GM20431 (cell line): ENCODE results near the gene FHL5.
"Not testable (repeated sequence)": the region's sequence is repeated elsewhere in the genome, so short reads cannot be mapped to it uniquely, and the experiment has no call there.

Source experiments
- in situ Hi-C: fragments of 300-500 bp; cut with MseI, MboI; formaldehyde crosslinking; loops from one replicate; pipeline ENCODE4 v1.15.0; 2020; ENCODE audit warnings: low sequenced_read_pairs; ENCODE audit not compliant: unreplicated experiment

Gene FHL5, protein sequence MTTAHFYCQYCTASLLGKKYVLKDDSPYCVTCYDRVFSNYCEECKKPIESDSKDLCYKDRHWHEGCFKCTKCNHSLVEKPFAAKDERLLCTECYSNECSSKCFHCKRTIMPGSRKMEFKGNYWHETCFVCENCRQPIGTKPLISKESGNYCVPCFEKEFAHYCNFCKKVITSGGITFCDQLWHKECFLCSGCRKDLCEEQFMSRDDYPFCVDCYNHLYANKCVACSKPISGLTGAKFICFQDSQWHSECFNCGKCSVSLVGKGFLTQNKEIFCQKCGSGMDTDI

DNA sequence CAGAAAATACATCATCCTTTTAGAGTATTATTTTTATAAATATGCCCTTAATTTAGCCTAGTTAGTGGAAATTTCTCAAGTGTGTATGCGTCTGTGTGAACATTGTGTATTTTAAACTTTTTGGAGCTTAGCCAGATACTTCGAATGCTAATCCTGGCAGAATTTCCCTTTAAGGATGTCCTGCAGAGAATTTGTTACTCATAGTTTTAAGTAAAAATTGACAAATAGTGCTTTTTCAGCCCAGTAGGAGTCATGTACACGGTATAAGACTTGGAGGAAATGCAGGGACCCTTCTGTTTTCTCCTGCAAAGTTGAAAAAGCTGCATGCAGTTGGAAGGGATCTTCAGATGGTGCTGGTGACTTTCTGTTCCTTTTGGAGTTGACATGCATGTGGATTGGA is at the start of gene FHL5:
Gene FHL5, plus strand, starts transcription at position 243 of the 400 bp plus-strand sequence. CDS start 40,486 bp downstream, outside the sequence.
- in situ Hi-C loops, result no loop called here

DNA sequence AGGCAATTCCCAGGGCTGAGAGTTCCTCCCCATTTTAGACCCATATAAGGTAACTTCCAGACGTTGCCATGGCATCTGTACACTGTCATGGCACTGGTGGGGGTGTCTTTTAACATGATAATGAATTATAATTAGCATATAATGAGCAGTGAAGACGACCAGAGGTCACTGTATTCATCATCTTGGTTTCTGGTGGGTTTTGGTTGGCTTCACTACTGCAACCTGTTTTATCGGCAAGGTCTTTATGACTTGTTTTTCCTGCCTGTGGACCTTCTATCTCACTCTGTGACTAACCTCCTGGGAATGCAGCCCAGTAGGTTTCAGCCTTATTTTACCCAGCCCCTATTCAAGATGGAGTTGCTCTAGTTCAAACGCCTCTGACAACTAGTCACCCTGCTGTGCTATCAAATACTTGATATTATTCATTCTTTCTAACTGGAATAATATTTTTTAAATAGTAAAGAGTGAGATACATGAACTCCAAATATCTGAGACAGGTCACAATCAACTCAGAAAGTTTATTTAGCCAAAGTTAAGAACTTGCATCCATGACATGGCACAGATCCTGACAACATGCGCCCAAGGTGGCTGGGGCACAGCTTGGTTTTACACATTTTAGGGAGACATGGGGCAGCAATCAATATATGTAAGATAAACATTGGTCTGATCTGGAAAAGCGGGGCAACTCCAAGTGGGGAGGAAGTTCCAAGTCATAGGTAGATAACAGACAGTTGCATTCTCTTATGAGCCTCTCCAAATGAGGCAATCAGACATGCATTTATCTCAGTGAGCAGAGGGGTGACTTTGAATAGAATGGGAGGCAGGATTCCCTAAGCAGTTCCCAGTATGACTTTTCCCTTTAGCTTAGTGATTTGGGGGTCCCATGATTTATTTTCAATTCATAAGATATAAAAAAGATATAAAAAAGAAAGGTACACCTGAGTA is 42.5 kb upstream of the FHL5 start:
- in situ Hi-C loops, result no loop called here

DNA sequence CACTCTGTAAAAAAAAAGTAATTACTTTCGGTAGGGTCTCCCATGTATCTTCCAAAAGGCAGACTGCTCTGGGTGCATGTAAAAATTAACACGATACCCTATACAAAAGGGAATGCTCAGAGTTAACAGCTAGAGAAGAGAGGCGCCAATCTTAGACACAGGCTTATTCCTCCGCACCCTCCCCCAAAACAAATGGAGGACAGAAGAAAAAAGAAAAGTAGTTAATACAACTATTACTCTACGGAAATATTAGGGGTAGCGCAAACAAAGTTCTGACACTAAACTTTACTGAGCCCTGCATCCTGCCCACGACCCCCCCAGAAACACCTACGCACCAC is 41.7 kb upstream of the FHL5 start:
- in situ Hi-C loops, result no loop called here

DNA sequence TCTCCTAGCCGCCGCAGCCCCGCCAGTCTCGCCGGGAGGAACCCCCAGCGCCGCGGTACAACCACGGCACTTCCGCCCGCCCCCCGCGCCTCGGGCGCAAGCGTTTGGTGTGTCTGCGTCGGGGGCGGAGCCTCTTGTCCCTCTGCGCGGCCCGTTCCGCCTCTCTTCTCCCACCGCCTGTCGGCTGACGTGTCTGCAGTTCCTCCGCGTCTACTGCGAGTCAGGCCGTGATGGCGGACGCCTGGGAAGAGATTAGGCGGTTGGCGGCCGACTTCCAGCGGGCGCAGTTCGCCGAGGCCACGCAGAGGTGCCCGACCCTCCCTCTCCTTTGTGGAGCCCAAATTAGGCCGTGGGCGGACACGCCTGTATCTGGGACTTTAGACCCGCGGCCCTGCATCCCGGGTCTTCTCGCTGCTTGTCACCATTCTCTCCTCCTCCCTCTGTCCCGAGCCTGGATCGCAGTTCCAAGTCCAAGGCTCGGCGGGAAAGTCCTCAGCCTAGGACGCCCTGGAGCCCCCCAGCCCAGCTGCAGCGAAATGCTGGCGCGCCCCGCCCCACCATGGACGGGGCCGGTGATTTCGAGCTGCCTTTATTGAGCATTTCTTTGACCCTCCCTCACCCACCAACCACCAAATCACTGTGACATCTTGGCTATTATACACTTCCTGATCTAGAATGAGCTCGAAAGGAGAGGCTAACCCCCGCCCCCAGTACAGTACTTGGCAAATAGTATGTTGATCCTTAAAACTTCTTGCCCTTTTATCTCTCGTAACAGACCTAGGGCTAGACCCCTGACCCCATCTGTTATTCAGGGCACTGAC is 41.1 kb upstream of the FHL5 start, which contains the start of gene UFL1:
Gene UFL1, plus strand, starts transcription at position 163 of the 821 bp plus-strand sequence. Its CDS starts 68 bp downstream, at position 231.
- in situ Hi-C loops, result no loop called here

DNA sequence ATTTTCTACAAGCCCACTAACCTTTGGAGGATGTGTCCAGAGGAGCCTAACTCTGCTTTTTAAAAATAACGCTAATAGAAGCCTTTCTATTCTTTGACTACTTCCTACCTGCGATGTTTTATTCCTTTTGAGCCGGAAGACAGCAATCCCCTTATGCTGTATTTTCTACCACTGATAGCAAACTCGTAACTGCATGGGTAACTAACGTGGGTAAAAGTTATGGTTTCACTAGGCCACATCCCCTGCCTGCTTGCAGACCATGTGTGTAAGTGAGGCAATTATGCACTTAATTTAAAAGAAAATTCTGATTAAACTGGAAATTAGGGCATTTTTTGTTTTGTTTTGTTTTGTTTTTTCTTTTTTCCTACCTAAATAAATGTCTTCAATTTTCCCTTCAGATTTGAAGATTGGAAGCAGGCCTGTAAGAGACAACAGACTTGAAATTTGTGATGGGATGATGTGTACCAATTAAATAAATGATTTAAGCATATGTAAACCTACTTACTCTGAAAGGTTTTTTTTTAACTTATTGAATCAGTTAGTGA is 40.4 kb upstream of the FHL5 start:
- in situ Hi-C loops, result no loop called here

DNA sequence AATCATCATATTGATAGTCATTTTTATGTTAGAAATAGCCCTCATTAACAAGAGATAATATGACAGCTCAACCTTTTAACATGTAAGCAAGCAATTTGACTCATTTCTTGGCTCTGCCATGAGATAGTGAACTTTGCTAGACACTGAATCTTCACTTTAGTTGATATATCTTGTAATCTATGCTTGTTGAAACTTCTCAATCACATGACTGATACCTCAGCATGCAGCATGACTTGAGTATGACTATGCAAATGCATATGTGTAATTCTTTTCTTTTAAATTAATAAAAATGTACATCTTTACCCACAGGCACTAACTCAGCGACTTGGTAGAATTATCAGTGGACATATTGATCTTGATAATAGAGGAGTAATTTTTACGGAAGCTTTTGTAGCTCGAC is 34.7 kb upstream of the FHL5 start:
- in situ Hi-C loops, result loop anchor here (25.0 kb wide), 1 partner anchor 534 kb away; no protein-coding TSS in a partner anchor

DNA sequence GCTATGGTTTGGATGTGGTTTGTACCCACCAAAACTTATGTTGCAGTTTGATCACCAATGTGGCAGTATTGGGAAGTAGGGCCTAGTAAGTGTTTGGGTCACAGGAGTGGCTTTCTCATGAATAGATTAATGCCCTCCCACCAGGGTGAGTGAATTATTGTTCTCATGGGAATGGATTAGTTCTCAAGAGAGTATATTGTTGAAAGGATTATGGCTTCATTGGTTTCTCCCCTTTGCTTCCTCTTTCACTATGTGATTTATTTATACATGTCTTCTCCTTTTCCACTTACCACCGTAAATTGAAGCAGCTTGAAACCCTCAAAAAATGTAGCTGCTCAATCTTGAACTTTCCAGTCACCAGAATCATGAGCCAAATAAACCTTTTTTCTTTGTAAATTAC is 30.5 kb upstream of the FHL5 start:
- in situ Hi-C loops, result loop anchor here (25.0 kb wide), 1 partner anchor 530 kb away; no protein-coding TSS in a partner anchor

DNA sequence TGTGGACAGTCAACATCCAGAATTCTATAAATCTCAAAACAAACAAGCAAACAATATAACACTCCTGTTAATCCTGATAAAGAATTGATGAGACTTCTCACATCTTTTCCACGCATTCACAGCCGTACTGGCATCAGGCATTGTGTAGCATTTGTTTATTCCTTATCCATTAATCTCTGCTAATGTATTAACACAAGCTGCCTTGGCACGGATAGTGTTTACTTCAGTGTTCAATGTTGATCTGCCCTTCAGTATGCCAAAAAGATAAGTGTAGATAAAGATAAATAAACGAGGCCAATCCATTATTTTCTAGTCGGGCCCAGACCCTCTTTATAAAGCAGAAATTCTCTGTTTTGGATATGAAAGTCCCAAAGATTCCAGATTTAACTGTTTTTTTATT is 25.2 kb upstream of the FHL5 start:
- in situ Hi-C loops, result loop anchor here (25.0 kb wide), 1 partner anchor 525 kb away; no protein-coding TSS in a partner anchor

DNA sequence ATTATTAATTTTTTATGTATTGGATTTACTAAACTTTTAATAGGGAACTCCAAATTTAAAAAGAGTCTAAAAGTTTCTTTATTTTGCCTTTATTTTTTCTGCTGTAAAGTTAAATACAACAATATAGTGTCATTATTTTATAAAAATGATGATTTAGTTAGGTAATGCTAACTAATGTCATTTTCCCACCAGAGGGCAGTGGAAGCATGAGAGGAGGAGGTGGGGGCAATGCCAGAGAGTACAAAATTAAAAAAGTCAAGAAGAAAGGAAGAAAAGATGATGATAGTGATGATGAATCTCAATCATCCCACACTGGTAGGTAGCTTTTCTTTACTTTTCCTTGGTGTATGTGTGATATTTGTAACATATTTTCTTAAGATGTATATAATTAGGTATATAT is 20.2 kb upstream of the FHL5 start:
- in situ Hi-C loops, result loop anchor here (25.0 kb wide), 1 partner anchor 520 kb away; no protein-coding TSS in a partner anchor

DNA sequence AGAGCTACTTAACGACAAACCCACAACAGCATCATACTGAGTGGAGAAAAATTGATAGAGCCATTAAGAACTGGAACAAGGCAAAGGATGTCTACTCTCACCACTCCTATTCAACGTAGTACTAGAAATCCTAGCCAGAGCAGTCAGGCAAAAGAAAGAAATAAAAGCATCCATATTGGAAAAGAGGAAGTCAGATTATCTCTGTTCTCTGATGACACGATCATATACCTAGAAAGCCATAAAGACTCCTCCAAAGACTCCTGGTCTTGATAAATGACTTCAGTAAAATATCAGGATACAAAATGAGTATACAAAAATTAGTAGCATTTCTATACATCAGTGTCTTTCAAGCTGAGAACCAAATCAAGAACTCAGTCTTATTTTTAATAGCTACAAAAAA is 17.0 kb upstream of the FHL5 start:
- in situ Hi-C loops, result loop anchor here (25.0 kb wide), 1 partner anchor 516 kb away; no protein-coding TSS in a partner anchor

DNA sequence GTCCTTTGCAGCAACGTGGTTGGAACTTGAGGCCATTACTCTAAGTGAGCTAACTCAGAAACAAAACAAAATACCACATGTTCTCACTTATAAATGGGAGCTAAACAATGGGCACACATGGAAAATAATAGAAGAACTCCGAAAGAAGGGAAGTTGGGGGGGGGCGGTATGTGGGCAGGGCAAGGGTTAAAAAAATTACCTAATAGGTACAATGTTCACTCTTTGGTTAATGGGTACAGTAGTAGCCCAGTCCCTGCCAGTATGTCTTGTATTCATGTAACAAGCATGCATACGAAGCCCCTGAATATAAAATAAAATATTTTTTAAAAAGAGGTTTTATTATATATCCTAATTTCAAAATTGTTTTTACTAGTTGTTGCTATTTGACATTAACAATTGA is 15.3 kb upstream of the FHL5 start:
- in situ Hi-C loops, result loop anchor here (25.0 kb wide), 1 partner anchor 515 kb away; no protein-coding TSS in a partner anchor

DNA sequence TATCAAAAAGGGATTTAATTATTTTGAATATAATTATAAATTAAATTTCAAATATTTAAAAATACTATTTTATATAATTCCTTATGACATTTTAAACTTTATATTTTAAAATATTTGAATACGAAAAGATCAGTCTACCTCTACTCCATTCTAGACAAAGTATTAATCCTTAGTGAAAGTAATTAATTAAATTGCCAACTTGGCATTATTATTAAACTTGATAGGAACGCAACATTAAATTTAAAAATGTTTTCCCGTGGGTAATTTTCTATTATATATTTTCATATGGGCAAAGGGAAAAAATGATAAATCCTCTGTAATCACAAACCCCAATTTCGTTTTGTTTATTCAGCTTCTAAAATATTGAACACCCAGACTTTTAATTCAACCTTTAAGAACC is 8.4 kb upstream of the FHL5 start:
- in situ Hi-C loops, result no loop called here

DNA sequence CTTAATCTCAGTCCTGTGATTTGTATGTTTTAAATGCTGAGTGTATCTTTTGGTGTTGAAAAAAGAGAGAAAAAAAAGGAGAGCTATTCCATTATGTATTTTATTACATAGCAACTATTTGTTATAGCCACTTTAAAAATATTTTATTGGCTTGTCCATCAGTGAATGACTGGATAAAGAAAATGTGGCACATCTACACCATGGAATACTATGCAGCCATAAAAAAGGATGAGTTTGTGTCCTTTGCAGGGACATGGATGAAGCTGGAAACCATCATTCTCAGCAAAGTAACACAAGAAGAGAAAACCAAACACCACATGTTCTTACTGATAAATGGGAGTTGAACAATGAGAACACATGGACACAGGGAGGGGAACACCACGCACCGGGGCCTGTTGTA is 3.2 kb upstream of the FHL5 start:
- in situ Hi-C loops, result not testable (repeated sequence)

DNA sequence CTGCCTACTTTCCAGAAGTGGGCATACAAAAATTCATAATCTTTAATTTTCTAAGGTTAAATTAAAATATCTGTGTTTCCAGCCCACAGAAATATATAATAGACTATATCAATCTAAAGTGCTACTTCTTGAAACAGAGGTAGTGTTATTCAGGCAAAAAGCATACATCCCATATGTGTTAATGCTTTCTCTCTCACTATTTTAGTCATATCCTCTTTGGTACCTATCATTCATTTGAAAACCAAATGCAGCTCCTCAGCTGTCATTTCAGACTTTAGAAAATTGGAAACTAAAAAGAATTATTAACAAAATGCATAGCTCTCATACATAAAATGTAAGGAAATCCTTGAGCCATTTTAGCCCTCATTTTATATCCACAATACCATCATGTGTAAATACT is 925 bp downstream of the FHL5 start:
- in situ Hi-C loops, result no loop called here

DNA sequence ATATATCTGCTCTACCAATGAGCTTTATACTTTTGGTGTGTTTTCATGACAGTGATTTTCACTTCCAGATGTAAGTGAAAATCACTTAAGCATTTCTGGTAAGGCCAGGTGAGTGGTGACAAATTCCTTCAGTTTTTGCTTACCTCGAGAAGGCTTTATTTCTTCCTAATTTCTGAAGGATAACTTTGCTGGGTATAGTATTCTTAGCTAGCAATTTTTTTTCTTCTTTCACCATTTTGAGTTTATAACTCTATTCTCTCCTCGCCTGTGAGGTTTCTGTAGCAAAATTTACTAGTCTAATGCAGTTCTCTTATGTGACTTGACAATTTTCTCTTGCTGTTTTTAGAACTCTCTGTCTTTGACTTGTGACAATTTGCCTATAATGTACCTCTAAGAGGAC is 7.1 kb downstream of the FHL5 start:
- in situ Hi-C loops, result no loop called here

DNA sequence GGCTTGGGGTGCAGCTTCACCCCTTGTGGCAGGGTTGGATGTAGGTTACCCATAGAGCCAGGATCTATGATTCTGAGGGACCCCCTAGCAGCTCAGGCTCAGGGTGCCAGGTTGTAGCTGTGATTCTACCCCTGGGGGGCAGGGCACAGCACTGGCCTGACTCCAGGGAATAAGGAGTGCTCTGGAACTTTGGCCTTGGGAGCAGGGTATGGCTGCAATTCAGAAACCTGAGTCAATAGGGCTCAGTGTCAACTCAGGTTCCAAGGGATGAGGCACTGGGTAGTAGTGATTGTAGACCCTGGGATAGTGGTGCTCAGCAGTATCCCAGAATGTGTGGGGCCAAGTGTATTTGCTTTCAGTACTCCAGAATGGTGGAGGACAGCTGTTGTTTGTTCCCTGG is 8.6 kb downstream of the FHL5 start:
- in situ Hi-C loops, result no loop called here

DNA sequence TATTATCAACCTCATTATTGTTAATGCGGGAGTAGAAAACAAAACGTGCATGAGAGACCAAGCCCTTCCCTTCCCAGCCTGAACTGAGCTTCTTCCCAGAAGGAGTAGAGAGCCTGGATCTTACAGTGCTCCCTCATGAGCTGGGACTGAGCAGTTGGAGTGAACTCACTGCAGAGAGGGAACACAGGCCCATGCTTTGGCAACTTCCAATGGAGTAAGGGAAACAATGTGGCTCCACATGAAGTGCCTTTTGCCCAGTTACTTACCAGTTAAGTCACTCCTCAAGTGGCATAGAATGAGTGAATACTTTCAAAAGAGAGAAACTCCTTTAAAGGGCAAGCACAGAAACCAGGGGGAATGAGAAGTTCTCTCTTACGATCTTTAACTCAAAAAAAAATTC is 12.4 kb downstream of the FHL5 start:
- in situ Hi-C loops, result no loop called here

DNA sequence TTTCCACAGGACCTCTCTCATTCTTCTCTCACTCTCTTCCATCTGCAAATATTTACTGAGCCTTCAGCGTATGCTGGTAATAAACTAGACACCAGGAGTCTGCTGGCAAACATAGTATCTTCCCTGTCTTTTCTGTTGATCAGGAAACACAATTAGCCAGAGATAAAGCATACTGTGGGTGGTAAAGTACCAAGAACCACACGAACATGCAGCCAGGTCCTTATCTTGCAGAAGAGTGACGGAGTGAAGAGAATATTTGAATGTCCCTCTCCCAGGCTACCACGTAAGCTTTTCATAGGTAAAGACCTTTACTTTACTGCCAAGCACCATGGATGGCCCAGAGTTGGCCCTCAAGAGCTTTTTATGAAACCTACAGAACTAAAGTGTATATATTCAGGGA is 13.3 kb downstream of the FHL5 start:
- in situ Hi-C loops, result no loop called here

DNA sequence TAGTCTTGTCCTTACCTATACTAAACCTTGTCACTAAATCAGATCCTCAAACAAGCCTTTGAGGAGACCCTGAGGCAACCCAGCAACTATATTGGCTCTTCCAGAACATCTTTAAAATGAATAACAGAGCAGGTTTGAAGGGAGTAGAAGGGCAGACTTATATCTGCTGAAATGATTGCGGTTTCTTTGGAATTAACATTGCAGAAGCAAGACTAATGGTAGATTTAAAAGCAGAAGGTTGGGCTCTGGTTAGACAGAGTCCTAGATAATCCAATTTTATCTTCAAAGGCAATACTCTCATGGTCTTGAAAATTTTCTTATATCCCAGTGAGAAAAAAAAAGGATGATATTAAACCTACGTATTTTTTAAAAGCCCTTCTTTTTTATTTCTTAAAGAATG is 19.1 kb downstream of the FHL5 start:
- in situ Hi-C loops, result no loop called here

DNA sequence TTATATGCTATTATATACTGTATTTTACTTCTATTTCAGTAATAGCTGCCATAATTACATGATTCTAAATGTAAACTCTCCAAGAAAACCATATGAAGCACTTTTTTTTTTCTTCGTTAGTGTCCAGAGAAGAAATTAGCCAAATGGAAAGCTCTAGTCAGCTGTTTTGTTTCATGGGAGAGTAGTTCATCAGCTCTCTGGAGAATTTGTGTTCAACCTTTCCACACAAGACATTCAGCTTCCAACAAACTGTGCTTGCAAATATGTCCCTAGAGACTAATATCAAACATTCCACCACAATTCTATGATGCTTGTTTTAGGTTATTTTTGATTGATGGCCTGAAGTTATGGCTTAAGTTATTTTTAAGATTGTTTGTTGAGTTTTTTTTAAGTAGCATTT is 19.5 kb downstream of the FHL5 start:
- in situ Hi-C loops, result no loop called here
